ENCODE data around the gene KLHL10. TPM values are rescaled to one million over a fixed set of nuclear protein-coding genes. Genes with fewer than 3 reads are reported as not detected.
A peak's percentile ranks its signal among the peaks of the same experiment; 100 is the strongest.

KLHL10 gene
- total and polyA plus RNA-seq, 2 of the 13 experiments (the other 11 are each of a cell fraction or from before 2014, with no cell fraction given), result 0.04 to 0.08 TPM

GRCh38 chr17:41800601-41801373 lies 36.8 kb upstream of the KLHL10 start (continued):
- TF ChIP-seq PAXIP1 (CRISPR knock-in tag; conservative IDR thresholded peaks at IDR 0.05) (peak; percentile 77), PAWR (CRISPR knock-in tag; IDR thresholded peaks at IDR 0.05; ENCODE audit: borderline replicate concordance) (no peak), MIXL1 (CRISPR knock-in tag; IDR thresholded peaks at IDR 0.05) (no peak), KLF9 (CRISPR knock-in tag; IDR thresholded peaks at IDR 0.05; ENCODE audit: low read depth) (no peak), ARID2 (CRISPR knock-in tag; IDR thresholded peaks at IDR 0.05; ENCODE audit: borderline replicate concordance) (peak; percentile 78; the same call in 1 of the 2 replicates), TBP (CRISPR knock-in tag; IDR thresholded peaks at IDR 0.05) (no peak), MXD3 (CRISPR knock-in tag; IDR thresholded peaks at IDR 0.05) (peak; percentile 9; the same call in 1 of the 2 replicates), JUN (CRISPR knock-in tag; IDR thresholded peaks at IDR 0.05) (0 out of 2 replicates have a peak, but pooled peaks have one; percentile 55), ZKSCAN1 (IDR thresholded peaks at IDR 0.05; ENCODE audit: low read length) (no peak), MYC (CRISPR knock-in tag; IDR thresholded peaks at IDR 0.05; ENCODE audit: borderline replicate concordance) (peak; percentile 13; the same call in 1 of the 2 replicates), CENPBD1 (CRISPR knock-in tag; IDR thresholded peaks at IDR 0.05; ENCODE audit: borderline replicate concordance, low read depth) (no peak), IKZF4 (CRISPR knock-in tag; IDR thresholded peaks at IDR 0.05; ENCODE audit: borderline replicate concordance, low read depth, not compliant biosample characterization) (no peak), HDAC2 (CRISPR knock-in tag; IDR thresholded peaks at IDR 0.05) (peak; percentile 33; the same call in 1 of the 2 replicates), CREB1 (IDR thresholded peaks at IDR 0.05) (no peak), CREB1 (CRISPR knock-in tag; IDR thresholded peaks at IDR 0.05) (0 out of 2 replicates have a peak, but pooled peaks have one; percentile 40), ZEB1 (IDR thresholded peaks at IDR 0.05; ENCODE audit: insufficient replicate concordance, low read depth) (peak; percentile 98), KDM5B (CRISPR knock-in tag; IDR thresholded peaks at IDR 0.05; ENCODE audit: borderline replicate concordance) (peak; percentile 72; the same call in 1 of the 2 replicates), LBX2 (CRISPR knock-in tag; IDR thresholded peaks at IDR 0.05; ENCODE audit: borderline replicate concordance) (peak; percentile 78; the same call in 1 of the 2 replicates), ZNF674 (CRISPR knock-in tag; IDR thresholded peaks at IDR 0.05; ENCODE audit: low read depth) (no peak)
